Fibroblast of the aortic adventitia (primary cell): ENCODE results near the gene ZNF385D. TPM values are rescaled to one million over a fixed set of nuclear protein-coding genes. Genes with fewer than 3 reads are reported as not detected.

Experiments used
- DNase-seq: peaks from one replicate; pipeline ENCODE4 v3.0.0-alpha.2; 2010; ENCODE audit warnings: low read depth
- H3K4me3 ChIP-seq: 2 replicates; pipeline ENCODE4 v1.5.1; 2011; ENCODE audit warnings: low read depth, mild to moderate bottlenecking, control low read depth, low read length, moderate library complexity
- total RNA-seq: library from RNA; depleted of rRNA; stranded (reverse); fragments of >200 nt; gene quantifications from 2 replicates; pipeline ENCODE4 v1.2.3, GENCODE V29; 2012; ENCODE audit warnings: low replicate concordance
- TF ChIP-seq, protein P1 (sequence below): IDR thresholded peaks from 2 replicates; pipeline ENCODE4 v1.5.1; 2011; ENCODE audit warnings: mild to moderate bottlenecking, low read length, control low read depth, inconsistent platforms; ENCODE audit not compliant: insufficient read depth

Gene ZNF385D
- total RNA-seq, 1 donor = 11.5 TPM

DNA sequence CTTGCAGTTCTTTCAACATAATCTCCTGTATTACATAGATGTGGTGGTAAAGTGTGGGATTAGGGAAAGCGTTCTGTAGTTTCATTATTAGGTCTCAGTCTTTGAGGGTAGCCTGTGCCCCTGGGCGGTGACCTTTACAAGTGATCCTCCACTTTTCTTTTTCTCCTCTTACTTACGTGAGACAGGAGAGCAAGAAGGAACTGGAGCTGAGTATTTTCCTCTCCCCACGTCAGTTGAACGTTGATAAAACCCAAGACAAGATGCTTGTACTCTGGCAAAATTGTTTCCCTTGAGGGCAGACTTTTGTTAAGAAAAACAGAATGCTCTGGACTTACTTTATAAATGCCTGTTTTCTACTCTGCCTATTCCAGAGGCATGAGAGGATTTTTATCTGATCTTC, 378.7 kb downstream of the ZNF385D start:
- DNase-seq = no peak
- TF ChIP-seq, protein P1, sequence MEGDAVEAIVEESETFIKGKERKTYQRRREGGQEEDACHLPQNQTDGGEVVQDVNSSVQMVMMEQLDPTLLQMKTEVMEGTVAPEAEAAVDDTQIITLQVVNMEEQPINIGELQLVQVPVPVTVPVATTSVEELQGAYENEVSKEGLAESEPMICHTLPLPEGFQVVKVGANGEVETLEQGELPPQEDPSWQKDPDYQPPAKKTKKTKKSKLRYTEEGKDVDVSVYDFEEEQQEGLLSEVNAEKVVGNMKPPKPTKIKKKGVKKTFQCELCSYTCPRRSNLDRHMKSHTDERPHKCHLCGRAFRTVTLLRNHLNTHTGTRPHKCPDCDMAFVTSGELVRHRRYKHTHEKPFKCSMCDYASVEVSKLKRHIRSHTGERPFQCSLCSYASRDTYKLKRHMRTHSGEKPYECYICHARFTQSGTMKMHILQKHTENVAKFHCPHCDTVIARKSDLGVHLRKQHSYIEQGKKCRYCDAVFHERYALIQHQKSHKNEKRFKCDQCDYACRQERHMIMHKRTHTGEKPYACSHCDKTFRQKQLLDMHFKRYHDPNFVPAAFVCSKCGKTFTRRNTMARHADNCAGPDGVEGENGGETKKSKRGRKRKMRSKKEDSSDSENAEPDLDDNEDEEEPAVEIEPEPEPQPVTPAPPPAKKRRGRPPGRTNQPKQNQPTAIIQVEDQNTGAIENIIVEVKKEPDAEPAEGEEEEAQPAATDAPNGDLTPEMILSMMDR = no peak
- no peak overlapping the region for H3K4me3 ChIP-seq
